ENCODE results near the gene CD74.

- TF ChIP-seq CTCF (IDR thresholded peaks at IDR 0.05; ENCODE audit: insufficient read depth, low read depth, low read length) (no peak), EZH2 (IDR thresholded peaks at IDR 0.05; ENCODE audit: insufficient read depth, low read length) (no peak)
Observed at GRCh38 chr5:150409638-150410523, 2.8 kb downstream of the CD74 start.

Measured in astrocyte (in vitro differentiated cells and primary cell).